Posterior vena cava (tissue), 2 donors: ENCODE measurements around the gene ERBB4. TPM values are rescaled to one million over a fixed set of nuclear protein-coding genes. Genes with fewer than 3 reads are reported as not detected.
"Not testable (repeated sequence)": the region's sequence is repeated elsewhere in the genome, so short reads cannot be mapped to it uniquely, and the experiment has no call there.

ENCODE experiments used
- DNase-seq: peaks from one replicate; pipeline ENCODE4 v3.0.0-alpha.2; 2020; ENCODE audit warnings: low spot score
- intact Hi-C, 2 donors: fragments of 100-400 bp; cut with DNase I; formaldehyde crosslinking; loops; one replicate each; pipeline versions ENCODE4 v1.14.1 to v1.14.2; 2022 to 2023
- total RNA-seq, 2 donors: library from RNA; stranded (reverse); fragmentation: NEBNext Ultra II Directional; extraction: Animal tissue kit (Norgen Biotek cat#: 25700); gene quantifications; one replicate each; pipeline ENCODE4 v1.2.1, GENCODE V29; 2021
- donor health status: DM: yes; HTN: yes; CAD: no.
- donor health status: DM: yes; HTN: yes; CAD: no.

Gene ERBB4
- total RNA-seq, 2 donors from 2014 or later: 3.2 to 7.6 TPM

DNA sequence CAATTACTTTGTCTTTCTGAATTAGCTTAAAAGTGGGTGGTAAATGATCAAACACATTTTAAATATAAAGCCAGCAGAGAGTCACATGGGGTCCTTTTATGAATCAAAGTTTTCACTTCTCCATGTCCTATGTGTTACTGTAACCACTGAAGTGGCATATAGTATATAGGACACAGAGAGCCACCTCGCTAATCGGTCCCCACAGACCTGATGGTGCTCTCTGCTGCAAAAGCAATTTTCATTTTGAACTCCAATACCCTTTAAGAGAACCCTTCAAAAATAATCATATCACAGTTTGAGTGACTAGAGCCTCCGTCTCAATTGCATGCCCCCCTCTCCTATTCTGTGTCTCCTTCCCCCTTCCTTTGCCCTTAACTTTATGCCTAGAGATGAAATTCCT, 272.8 kb downstream of the ERBB4 start:
- no peak for DNase-seq
- intact Hi-C loops: no loop called here

DNA sequence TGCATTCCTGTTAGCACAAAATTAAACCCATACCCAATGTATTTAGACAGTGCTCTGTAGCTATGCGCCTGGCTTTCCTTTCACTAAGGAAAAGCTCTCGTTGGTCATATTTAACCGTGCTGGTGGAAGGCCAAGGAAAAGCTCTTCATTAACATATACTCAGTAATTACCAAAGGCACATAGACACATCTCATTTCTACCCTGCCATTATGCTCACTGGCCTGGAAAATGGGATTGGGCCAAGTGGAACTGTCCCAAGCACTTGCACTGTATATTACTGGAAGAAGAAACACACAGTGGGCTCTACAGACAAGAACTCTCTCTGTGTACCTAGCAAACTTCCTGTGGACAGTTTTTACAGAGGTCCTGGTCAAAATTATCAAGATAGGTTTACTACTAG, 274.4 kb downstream of the ERBB4 start:
- no peak for DNase-seq
- intact Hi-C loops: no loop called here

DNA sequence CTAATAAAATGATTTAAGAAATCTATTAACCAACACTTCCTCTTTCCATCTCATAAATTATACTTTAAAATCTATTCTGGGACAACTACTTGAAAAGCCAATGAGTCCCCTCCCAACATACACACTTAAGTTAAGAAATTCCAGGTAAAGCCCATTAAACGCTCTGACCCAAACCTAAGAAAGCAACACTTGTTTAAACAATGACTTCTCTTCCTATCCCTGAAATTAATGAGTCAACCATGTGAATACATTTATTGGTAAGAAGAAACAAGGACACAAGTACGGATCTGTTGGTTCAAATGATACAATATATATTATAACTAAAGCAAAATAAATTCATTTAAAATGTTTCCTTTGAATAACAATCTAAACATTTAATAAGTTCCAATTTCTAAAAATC, 279.4 kb downstream of the ERBB4 start:
- intact Hi-C loops: no loop called here
- DNase-seq: no peak

DNA sequence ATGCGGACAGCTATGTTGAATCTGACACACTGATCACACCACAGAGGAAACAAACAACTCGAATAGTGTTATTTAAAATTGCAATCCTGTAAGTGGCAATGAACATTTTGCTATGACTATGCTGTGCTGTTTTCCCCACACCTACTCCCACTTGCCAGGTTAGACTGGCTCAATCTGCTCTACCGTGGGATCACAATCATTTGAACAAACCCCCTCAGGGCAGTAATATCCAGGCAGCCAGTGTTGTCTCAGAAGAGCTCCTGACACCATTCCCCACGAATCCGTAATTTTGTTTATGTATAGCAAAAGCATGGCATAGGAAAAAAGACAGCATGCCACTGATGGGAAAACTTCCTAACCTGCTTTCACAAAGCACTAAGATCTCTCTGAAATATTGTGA, 284.3 kb downstream of the ERBB4 start:
- no peak for DNase-seq
- intact Hi-C loops: no loop called here

DNA sequence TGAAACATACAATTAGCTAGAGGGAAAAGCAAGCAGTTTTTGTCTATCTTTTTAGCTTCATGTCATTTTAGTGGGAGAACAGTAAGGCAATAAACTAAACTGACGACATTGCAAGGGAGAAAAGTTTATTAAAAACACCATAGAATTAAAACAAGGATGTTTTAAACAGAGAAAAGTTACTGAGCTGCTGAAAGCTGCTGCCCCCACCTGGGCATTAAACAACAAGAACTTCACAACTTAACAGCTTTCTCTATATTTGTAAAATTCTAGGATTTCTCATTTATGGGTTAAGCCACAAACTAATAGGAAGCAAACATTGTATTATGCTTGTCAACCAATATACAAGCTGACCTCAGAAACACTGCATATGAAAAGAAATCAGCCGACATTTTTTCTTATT, 289.2 kb downstream of the ERBB4 start:
- intact Hi-C loops: no loop called here

DNA sequence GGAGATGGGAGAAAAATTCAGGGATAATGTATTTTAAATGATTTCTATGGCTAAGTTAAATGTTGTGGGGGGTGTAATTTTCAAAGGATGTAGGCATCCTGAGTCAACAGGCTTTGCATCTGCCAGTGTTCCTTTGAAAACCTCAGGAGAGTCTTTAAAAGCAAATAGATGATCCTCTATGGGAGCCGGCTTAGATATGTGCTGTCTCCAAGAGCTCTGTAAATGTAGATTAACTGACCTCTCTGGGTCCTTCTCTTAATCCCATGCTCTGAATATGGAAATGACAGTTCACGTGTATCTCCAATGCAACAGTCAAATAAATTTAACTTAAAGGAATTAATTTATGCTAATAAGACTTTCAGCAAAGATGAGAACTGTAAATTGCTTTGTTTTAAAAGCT, 292.7 kb downstream of the ERBB4 start:
- intact Hi-C loops: no loop called here
- DNase-seq: no peak

More for the DNA sequence above, 289.2 kb downstream of the ERBB4 start:
- no peak for DNase-seq

DNA sequence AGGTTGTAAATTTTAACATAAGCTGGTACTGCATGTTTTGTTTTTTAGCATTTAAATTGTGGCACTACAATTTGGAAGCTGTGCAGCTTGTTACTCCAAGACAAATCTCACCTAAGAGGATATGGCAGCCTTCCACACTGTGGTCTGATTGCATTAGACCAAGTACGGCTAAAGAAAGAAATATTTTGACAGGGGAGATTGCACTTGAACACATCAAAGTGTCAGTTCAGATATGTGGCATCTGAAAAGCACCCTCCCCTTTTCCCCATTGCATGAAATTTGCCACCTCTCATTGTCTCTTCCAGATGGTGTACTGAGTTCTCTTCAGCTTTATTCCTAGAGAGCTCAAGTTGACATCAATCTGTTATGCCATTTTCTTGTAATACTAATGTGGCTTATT, 295.9 kb downstream of the ERBB4 start:
- intact Hi-C loops: no loop called here
- no peak for DNase-seq

DNA sequence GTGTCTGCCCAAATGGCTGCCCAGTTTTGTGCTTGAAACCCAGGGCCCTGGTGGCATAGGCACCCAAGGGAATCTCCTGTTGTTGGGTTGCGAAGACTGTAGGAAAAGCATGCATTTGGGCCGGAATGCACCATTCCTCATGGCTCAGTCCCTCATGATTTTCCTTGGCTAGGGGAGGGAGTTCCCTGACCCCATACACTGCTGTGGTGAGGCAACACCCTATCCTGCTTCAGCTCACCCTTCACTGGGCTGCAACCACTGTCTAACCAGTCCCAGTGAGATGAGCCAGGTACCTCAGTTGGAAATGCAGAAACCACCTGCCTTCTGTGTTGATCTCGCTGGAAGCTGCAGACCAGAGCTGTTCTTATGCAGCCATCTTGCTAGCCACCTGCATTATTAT, 300.4 kb downstream of the ERBB4 start:
- intact Hi-C loops, DNase-seq: not testable (repeated sequence)

DNA sequence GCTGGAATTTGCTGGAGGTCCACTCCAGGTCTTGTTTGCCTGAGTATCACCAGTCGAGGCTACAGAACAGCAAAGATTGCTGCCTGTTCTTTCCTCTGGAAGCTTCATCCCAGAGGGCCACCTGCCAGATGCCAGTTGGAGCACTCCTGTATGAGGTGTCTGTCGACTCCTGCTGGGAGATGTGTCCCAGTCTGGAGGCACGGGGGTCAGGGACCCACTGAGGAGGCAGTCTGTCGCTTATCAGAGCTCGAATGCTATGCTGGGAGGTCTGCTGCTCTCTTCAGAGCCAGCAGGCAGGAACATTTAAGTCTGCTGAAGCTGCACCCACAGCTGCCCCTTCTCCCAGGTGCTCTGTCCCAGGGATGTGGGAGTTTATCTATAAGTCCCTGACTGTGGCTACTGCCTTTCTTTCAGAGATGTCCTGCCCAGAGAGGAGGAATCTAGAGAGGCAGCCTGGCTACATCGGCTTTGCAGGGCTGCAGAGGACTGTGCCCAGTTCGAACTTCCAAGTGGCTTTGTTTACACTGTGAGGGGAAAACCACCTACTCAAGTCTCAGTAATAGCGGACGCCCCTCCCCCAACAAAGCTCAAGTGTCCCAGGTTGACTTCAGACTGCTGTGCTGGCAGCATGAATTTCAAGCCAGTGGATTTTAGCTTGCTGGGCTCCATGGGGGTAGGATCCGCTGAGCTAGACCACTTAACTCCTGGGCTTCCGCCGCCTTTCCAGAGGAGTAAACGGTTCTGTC, 301.1 kb downstream of the ERBB4 start:
- intact Hi-C loops: no loop called here
- peak; percentile 57 for DNase-seq

DNA sequence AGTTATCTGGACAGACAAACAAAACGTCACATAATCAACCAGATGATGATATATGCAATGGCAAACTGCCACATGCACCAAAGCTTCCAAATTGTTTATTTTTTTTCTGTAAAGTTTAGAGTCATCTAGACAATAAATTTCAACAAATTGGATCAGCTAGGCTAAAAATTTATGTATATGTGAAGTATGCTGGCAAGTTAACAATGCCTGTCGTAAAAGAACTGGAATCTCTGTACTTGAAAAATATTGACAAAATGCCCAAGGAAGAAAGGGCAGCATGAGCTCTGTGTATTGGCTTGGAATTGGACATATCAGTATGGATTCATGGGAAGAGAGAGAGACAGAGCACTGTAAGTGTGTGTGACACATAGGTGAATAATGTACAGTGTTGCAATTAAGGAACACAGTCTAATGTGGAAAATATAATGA, 309.8 kb downstream of the ERBB4 start:
- intact Hi-C loops: no loop called here

DNA sequence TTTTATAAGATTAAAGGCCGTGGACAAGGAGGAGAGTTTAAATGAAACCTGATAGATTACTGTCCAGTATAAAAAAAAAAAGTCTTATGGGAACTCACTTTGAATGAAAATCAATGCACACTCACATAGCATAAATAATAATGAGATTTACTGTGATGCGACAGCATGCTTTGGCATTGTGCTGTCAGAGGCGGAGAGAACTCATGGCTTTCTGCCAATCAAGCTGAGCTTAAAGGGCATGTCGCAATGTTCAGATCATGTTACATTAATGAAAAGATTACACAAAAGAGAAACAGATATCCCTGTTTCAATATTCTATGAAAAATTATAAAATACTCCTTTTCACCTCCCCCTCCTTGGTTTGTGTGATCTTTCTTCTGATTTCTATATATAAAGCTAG, 310.8 kb downstream of the ERBB4 start:
- intact Hi-C loops: no loop called here
- no peak for DNase-seq

More for the DNA sequence above, 309.8 kb downstream of the ERBB4 start:
- DNase-seq: no peak

DNA sequence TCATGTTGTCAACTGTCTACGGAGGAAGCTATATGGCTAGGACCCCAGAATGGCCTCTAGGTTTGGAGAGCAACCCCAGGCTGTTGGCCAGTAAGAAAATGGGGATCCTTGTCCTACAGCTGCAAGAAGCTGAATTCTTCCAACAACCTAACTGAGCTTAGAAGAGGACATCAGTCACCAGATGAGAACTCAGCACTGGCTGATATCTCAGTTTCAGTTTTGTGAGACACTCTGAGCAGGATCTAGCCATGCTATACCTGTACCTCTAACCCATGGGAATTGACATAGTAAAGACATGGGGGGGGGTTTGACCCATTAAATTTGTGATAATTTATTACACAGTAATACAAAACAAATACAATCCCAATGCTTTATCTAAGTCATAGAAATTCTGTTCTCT, 312.5 kb downstream of the ERBB4 start:
- intact Hi-C loops: no loop called here
- DNase-seq: no peak

DNA sequence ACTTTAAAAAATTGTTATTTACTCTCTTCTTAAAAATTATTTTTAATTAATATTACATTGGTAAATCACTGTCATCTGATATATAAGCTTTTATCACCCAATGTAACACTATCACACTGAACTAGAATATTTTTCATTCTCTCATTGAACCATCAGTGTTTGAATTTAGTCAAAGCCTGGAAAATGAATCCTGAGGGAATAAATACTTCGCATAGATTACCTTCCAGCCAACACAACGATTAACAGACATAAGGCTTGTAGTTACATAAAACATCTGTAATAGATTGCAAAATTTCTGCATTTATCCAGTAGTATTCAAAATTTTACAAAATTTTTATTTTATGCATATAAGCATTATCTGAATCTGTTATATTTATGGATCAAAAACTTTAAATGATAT, 314.9 kb downstream of the ERBB4 start:
- intact Hi-C loops: no loop called here
- DNase-seq: no peak

DNA sequence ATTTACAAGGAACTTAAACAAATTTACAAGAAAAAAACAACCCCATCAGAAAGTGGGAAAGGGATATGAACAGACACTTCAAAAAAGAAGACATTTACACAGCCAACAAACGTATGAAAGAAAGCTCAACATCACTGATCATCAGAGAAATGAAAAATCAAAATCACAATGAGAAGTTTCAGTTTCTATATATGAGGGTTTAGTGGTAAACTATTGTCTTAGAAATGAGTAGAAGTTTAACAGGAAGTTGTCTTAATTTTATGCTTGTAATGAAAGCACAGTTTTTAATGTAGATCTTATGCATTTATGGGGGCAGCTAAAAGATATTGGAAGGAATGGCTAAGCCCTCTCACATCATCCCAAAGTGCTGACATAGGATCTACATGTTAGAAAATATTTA, 325.4 kb downstream of the ERBB4 start:
- DNase-seq: no peak
- intact Hi-C loops: no loop called here

DNA sequence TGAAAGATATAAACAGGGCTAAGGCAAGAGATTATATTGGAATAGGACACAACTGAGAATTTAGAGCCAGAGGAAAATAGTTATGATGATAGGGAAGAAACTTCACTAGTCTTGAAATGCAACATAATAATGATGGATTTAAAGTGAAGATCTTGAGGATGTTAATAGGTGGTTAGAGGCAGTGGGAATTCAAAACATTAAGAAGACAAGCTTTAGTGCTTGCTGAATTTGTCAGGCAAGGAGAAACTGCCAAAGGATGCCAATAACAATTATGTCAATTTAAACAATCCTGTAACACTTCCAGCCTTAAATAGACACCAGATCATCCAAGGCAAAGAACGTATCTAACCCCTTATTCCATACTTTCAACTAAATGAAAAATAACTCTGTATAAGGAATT, 330.1 kb downstream of the ERBB4 start:
- no peak for DNase-seq
- intact Hi-C loops: no loop called here

DNA sequence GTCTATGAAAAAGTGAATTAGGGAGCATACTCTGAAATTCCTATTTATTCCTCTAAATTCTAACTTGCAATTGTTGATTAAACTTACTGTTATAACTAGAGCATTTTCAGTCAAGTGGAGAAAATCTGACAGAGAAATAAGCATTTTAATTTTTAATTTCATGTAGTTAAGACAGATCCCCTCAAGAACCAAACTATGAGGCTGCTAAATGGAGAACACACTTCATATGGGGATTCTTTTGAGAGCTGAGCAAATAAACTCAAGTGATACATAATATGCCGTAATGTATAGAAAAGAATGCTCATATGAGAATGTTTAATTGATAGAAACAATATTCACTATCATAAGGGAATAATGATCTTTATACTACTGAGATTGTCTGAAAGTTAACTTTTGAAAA, 340.8 kb downstream of the ERBB4 start:
- intact Hi-C loops: no loop called here

DNA sequence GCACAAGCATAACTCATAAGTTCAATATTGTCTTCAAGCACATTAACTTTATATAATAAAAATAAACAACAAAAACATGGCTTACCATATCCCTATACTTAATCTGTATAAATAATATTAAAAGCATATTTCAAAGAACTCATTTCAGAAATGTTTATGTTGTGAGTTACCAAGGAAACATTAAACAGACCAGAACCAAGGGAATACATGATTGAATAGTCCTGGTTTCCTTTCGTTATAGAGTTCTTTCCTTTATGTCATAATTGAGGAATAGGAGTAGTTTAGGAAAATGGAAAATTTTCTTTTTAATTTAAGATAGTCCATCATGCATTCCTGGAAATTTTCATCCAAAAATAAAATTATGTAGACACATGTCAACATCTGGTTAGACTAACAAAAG, 343.0 kb downstream of the ERBB4 start:
- intact Hi-C loops: no loop called here
- DNase-seq: no peak

More for the DNA sequence above, 340.8 kb downstream of the ERBB4 start:
- no peak for DNase-seq

DNA sequence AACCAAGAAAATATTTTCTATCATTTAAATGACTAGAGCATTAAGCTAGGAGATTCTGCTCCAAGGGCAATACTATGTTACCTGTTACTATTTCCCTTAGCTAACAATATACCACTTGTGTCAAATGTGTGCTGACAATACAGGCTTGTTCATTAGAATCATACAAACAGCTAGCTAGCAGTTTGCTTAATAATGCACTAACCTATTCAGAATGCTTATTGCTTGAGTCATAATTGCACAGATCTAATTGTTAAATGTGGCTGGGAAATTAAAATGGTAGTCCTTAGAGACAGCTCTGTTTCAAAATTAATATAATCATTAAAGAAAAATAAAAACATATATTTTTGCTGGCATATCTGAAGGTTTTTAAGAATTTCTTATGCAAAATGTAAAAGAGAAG, 344.2 kb downstream of the ERBB4 start:
- no peak for DNase-seq
- intact Hi-C loops: no loop called here

DNA sequence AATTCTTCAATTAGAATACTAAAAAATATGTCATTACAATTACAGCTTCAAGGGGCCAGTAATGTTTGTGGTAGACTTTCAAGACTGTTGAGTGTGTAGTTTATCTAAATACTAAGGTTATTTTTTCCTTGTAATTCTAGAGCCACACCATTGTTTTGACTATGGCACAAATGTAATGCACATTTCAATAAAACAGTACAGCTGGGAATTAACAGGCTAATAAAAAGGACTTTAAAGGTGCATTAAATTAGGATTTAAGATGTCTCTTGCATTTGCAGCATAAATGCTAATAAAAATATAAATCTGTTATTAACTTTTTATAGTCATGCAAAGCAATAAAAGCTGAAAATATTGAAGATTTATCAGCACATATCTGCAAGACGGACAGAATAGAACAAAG, 344.8 kb downstream of the ERBB4 start:
- DNase-seq: no peak
- intact Hi-C loops: no loop called here

DNA sequence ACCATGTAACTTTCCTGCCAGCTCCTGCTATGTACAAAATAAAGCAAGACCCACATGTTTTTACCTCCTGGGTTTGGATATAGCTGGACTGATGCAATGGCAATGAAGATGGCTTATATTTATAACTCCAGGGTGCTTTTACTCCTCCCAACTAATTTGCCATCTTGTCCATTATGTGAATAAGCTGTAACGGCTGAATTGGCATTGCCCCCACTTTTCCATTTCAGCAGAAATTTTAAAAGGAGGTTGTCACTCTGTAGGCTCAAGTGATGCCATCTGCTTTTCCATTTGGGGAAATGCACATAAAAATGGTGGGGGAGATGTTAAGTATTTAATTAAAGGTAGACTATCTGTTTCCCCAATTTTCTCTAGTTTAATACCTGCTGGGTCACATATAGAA, 345.5 kb downstream of the ERBB4 start:
- intact Hi-C loops: no loop called here
- DNase-seq: no peak

DNA sequence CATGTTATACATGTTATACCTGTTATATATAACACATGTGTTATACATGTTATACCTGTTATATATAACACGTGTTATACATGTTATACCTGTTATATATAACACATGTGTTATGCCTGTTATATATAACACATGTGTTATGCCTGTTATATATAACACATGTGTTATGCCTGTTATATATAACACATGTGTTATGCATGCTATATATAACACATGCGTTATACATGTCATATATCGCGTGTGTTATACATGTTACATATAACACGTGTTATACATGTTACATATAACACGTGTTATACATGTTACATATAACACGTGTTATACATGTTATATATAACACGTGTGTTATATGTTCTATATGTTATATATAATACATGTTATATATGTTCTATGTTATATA, 347.2 kb downstream of the ERBB4 start:
- DNase-seq, intact Hi-C loops: not testable (repeated sequence)

DNA sequence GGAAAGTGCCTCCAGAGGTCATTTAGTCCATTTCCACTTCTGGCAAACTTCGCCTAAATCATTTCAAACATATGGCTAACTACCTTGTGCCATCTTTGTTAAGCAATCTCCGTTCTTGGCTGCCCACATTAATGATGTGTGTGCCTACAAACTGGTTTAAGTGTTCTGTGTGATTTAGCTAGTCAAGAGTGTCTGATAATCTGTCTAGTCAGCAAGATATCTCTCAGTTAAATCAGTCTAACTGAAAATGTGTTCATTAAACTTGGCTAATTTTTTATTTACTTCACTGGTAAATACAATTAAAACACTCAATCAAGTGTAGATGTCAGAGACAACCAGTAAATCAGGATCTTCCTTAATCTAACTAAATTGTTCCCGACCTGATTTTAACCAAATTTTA, 352.4 kb downstream of the ERBB4 start:
- intact Hi-C loops: no loop called here
- no peak for DNase-seq
